ENCODE data around the gene NOX1. TPM values are rescaled to one million over a fixed set of nuclear protein-coding genes. Genes with fewer than 3 reads are reported as not detected.

Gene NOX1
- total RNA-seq, 1 experiment from 2014 or later, result not detected

DNA sequence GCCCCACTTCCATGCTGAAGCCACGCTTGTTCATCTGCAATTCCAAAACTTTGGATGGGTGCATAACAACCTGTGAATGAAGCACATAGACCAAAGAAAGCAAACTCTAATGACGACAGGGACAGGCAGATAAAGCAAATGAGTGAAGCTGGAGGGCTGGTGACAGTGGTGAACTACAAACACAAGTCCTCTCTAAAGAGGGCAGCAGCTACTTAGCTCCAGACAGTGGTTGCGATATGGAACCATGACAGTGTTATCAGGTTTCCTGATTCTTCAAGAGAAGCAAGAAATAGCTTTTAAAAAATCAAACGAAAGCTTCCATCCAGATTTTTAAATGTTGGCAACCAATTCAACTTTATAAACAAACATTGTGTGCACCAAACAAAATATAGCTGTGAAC, 23.8 kb downstream of the NOX1 start:
- no TSS peak for BruUV-seq (replicated peaks)
- Histone ChIP-seq H3K9me3 (ENCODE audit: insufficient read depth, low read depth) (no peaks in the 10 kb centered on the region), H3K4me1 (replicated peaks; ENCODE audit: insufficient read depth) (no peaks in the 10 kb centered on the region), H3F3A (ENCODE audit: insufficient read depth, low read depth) (no peaks in the 10 kb centered on the region), H4K20me1 (ENCODE audit: insufficient read depth) (no peaks in the 10 kb centered on the region), H3K4me2 (no peak overlapping the region), H3K27ac (no peak overlapping the region), H3K4me3 (no peak overlapping the region), H3K9me2 (ENCODE audit: insufficient read depth) (no peaks in the 10 kb centered on the region), H3K79me2 (ENCODE audit: low read depth) (no peaks in the 10 kb centered on the region), H2AFZ (no peak overlapping the region), H3K27me3 (ENCODE audit: insufficient read depth, low read depth) (no peaks in the 10 kb centered on the region), H3K36me3 (ENCODE audit: low read depth) (no peaks in the 10 kb centered on the region)
- TF ChIP-seq EZH2 (IDR thresholded peaks at IDR 0.05; ENCODE audit: low read depth) (no peak), CTCF (conservative IDR thresholded peaks at IDR 0.05) (no peak)
- CTCF ChIA-PET, result no interaction called here
- intact Hi-C loops (cut with micrococcal nuclease; ENCODE audit: unreplicated experiment), result no loop called here
- DNase-seq, result no peak
- POLR2A ChIA-PET (ENCODE audit: unreplicated experiment), result no interaction called here

- 0 out of 2 replicates have a peak, but pooled peaks cover 6% of the 10 kb centered on the region for H3K36me3 ChIP-seq (ENCODE audit: low read depth)
- no peaks in the 10 kb centered on the region for H4K20me1 ChIP-seq (ENCODE audit: insufficient read depth)
- no peaks in the 10 kb centered on the region for H3F3A ChIP-seq (ENCODE audit: insufficient read depth, low read depth)
- no peak overlapping the region for H2AFZ ChIP-seq
- H3K4me3 ChIP-seq, result no peak overlapping the region
- H3K4me1 ChIP-seq (replicated peaks; ENCODE audit: insufficient read depth), result no peaks in the 10 kb centered on the region
- no TSS peak for BruUV-seq (replicated peaks)
- no peak overlapping the region for H3K27ac ChIP-seq
- no peaks in the 10 kb centered on the region for H3K79me2 ChIP-seq (ENCODE audit: low read depth)
- CTCF ChIA-PET, result no interaction called here
- intact Hi-C loops (cut with micrococcal nuclease; ENCODE audit: unreplicated experiment), result no loop called here
- H3K4me2 ChIP-seq, result no peak overlapping the region
- H3K27me3 ChIP-seq (ENCODE audit: insufficient read depth, low read depth), result no peaks in the 10 kb centered on the region
- DNase-seq, result no peak
- no peaks in the 10 kb centered on the region for H3K9me3 ChIP-seq (ENCODE audit: insufficient read depth, low read depth)
- H3K9me2 ChIP-seq (ENCODE audit: insufficient read depth), result no peaks in the 10 kb centered on the region
- no peak for TF ChIP-seq EZH2 (IDR thresholded peaks at IDR 0.05; ENCODE audit: low read depth)
- TF ChIP-seq CTCF (conservative IDR thresholded peaks at IDR 0.05), result no peak
- POLR2A ChIA-PET (ENCODE audit: unreplicated experiment), result no interaction called here
Measured at GRCh38 chrX:100831219-100831946, 42.8 kb downstream of the NOX1 start.

DNA sequence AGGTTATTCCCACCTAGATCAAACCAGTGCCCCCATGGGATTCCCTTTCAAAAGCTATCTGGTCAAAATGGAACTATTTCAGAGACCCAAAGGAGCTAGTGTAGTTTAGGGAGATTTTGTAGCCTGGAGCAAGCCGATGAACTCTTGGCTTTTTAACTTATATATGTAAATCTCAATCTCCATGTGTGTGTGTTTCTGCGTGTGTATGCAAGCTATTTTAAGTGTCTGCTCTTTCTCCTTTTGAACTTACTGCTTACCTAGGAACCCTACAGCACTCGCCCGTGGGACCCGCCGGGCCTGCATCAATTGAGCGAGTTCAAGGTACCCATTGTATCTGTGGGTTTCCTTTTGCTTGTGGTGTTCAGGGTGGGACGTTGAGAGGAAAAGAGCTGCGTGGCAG, 43.6 kb downstream of the NOX1 start:
- H4K20me1 ChIP-seq (ENCODE audit: insufficient read depth), result no peaks in the 10 kb centered on the region
- intact Hi-C loops (cut with micrococcal nuclease; ENCODE audit: unreplicated experiment), result no loop called here
- DNase-seq, result no peak
- BruUV-seq (replicated peaks), result no TSS peak
- H3K9me2 ChIP-seq (ENCODE audit: insufficient read depth), result no peaks in the 10 kb centered on the region
- no peaks in the 10 kb centered on the region for H3K4me1 ChIP-seq (replicated peaks; ENCODE audit: insufficient read depth)
- TF ChIP-seq EZH2 (IDR thresholded peaks at IDR 0.05; ENCODE audit: low read depth) (no peak), CTCF (conservative IDR thresholded peaks at IDR 0.05) (no peak)
- H3K27me3 ChIP-seq (ENCODE audit: insufficient read depth, low read depth), result no peaks in the 10 kb centered on the region
- no peak overlapping the region for H2AFZ ChIP-seq
- H3K36me3 ChIP-seq (ENCODE audit: low read depth), result 0 out of 2 replicates have a peak, but pooled peaks cover 6% of the 10 kb centered on the region
- no peak overlapping the region for H3K4me3 ChIP-seq
- H3K79me2 ChIP-seq (ENCODE audit: low read depth), result no peaks in the 10 kb centered on the region
- ChIA-PET POLR2A (ENCODE audit: unreplicated experiment) (no interaction called here), CTCF (no interaction called here)
- H3F3A ChIP-seq (ENCODE audit: insufficient read depth, low read depth), result no peaks in the 10 kb centered on the region
- H3K27ac ChIP-seq, result no peak overlapping the region
- no peaks in the 10 kb centered on the region for H3K9me3 ChIP-seq (ENCODE audit: insufficient read depth, low read depth)
- no peak overlapping the region for H3K4me2 ChIP-seq

Data from PC-9 (cell line).